Activated CD4-positive, alpha-beta T cell treated with anti-CD3 and anti-CD28 coated beads for 36 hours (primary cell): ENCODE results near the gene EPB41L2. TPM values are rescaled to one million over a fixed set of nuclear protein-coding genes. Genes with fewer than 3 reads are reported as not detected.
"Not testable (repeated sequence)": the region's sequence is repeated elsewhere in the genome, so short reads cannot be mapped to it uniquely, and the experiment has no call there.

ENCODE experiments used
- ATAC-seq: fragments of 200-7000 bp; cut with Tn5 transposase; one replicate; pipeline ENCODE4 v1.10.0; 2021; ENCODE audit warnings: mild to moderate bottlenecking, moderate library complexity
- CTCF ChIA-PET: fragments of 350-600 bp; sonication (Branson Sonifier 250); formaldehyde crosslinking; loops from one replicate; lab custom pipeline; 2021; ENCODE audit warnings: antibody characterized with exemption; lab: Charles Lee
- POLR2A ChIA-PET: fragments of 350-600 bp; sonication (Branson Sonifier 250); formaldehyde crosslinking; loops from one replicate; lab custom pipeline; 2021; ENCODE audit warnings: antibody characterized with exemption, inconsistent platforms; lab: Charles Lee
- DNase-seq: peaks from one replicate; pipeline ENCODE4 v3.0.0-alpha.2; 2020
- H3K27ac Mint-ChIP-seq: one replicate; pipeline ENCODE4 v1.8.0; 2021; ENCODE audit warnings: mixed read lengths
- H3K27me3 Mint-ChIP-seq: one replicate; pipeline ENCODE4 v1.8.0; 2021; ENCODE audit warnings: mixed read lengths
- H3K36me3 Mint-ChIP-seq: one replicate; pipeline ENCODE4 v1.8.0; 2021; ENCODE audit warnings: low read depth, mixed read lengths
- H3K4me1 Mint-ChIP-seq: one replicate; pipeline ENCODE4 v1.8.0; 2021; ENCODE audit warnings: mixed read lengths
- H3K4me3 Mint-ChIP-seq: one replicate; pipeline ENCODE4 v1.8.0; 2021; ENCODE audit warnings: mild to moderate bottlenecking, moderate library complexity, mixed read lengths
- H3K9me3 Mint-ChIP-seq: one replicate; pipeline ENCODE4 v1.8.0; 2021; ENCODE audit warnings: low read depth, mixed read lengths
- intact Hi-C, 2 experiments: fragments of 100-400 bp; cut with DNase I in 1 of 2; cut with micrococcal nuclease in 1 of 2; formaldehyde crosslinking; loops; one replicate each; pipeline versions ENCODE4 v1.14.2 to v1.15.1; 2022 to 2024; cut with DNase I, micrococcal nuclease
- total RNA-seq, 2 experiments: library from RNA; stranded (reverse); gene quantifications; one replicate each; pipeline ENCODE4 v1.2.3, GENCODE V29; 2021

Gene EPB41L2
- total RNA-seq, result 10 to 100 TPM; 33.3 to 43.4 TPM

DNA sequence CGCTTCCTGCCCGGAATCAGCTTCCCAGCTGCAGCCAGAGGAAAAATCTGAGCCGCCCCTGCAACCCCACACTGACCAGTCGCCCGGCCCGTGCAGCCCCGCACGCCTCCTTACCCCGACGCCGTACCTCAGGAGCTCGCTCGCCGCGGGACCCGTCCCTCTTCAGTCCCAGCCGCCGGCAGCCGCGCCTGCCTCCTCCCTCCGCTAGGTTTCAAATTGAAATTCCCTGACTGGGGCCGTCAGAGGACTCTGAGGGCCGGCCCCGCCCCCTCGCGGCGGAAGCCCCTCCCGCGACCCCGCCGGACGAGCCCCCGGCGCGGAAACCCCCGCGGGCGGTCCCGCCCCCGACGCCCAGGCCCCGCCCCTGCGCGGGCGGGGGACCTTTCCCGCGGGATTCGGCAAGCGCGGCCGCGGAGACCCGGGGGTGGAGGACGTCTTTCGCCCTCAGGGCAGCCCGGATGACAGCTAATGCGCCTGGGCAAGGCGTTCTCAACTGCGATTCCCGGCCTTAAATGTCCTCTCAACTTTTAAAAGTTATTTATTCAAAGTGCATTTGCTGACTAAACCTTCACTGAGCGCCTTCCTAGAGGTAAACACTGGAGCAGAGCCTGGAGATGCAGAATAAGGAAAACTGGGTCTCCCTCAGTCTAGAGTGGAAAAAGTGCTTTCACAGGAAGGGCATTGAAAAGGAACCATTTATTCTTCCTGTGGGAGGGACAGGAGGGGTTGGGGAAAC is at the start of gene EPB41L2:
EPB41L2 (minus strand) TSS at position 218 of the 736 bp plus-strand sequence. CDS start 106,760 bp downstream, outside the sequence.
- no peaks in the 10 kb centered on the region for H3K36me3 Mint-ChIP-seq
- ChIA-PET CTCF (interaction anchor here (2.3 kb wide), 1 partner anchor 178 kb away, joined by 7 read pairs; no protein-coding TSS in a partner anchor), POLR2A (interaction anchor here (0.6 kb wide), 1 partner anchor 285 kb away, joined by 5 read pairs; no protein-coding TSS in a partner anchor)
- intact Hi-C loops, result loop anchor here (2.0 to 5.0 kb wide), 3 partner anchors 74 to 568 kb away; partner anchors contain the start of gene AKAP7 (in 1 of the 2)
- peaks cover 28% of the 10 kb centered on the region for H3K4me1 Mint-ChIP-seq
- no peaks in the 10 kb centered on the region for H3K27me3 Mint-ChIP-seq
- DNase-seq (peak; percentile 86), ATAC-seq (peak; percentile 90)
- peak within 1 kb of the TSS; percentile 78 for H3K4me3 Mint-ChIP-seq
- H3K27ac Mint-ChIP-seq, result peak within 1 kb of the TSS; percentile 76
- no peaks in the 10 kb centered on the region for H3K9me3 Mint-ChIP-seq

DNA sequence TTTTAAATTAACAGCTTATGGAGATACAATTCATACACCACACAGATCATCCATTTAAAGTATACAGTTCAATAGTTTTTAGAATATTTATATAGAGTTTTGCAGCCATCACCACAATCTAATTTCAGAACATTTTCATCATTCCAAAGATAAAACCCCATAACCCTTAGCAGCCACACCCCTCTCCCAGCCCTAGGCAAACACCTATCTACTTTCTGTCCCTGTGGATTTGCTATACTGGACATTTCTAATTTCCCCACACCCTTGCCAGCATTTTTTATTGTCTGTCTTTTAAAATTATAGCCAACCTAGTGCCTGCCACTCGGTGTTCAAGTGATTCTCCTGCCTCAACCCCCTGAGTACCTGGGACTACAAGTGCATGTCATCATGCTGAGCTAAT is 49.2 kb upstream of the EPB41L2 start:
- ATAC-seq, result no peak
- H3K4me3 Mint-ChIP-seq, result no peak overlapping the region
- H3K27ac Mint-ChIP-seq, result no peak overlapping the region
- POLR2A ChIA-PET, result no interaction called here
- H3K36me3 Mint-ChIP-seq, result no peaks in the 10 kb centered on the region
- intact Hi-C loops, result loop anchor here in 1 of 2 experiments (10.0 kb wide), 1 partner anchor 787 kb away; no protein-coding TSS in a partner anchor
- DNase-seq, result no peak
- no peaks in the 10 kb centered on the region for H3K4me1 Mint-ChIP-seq
- no peaks in the 10 kb centered on the region for H3K27me3 Mint-ChIP-seq
- no peaks in the 10 kb centered on the region for H3K9me3 Mint-ChIP-seq
- CTCF ChIA-PET, result interaction anchor here (0.7 to 2.2 kb wide), 3 partner anchors 18 to 227 kb away, joined by 3 to 9 read pairs (median 4); no protein-coding TSS in a partner anchor

DNA sequence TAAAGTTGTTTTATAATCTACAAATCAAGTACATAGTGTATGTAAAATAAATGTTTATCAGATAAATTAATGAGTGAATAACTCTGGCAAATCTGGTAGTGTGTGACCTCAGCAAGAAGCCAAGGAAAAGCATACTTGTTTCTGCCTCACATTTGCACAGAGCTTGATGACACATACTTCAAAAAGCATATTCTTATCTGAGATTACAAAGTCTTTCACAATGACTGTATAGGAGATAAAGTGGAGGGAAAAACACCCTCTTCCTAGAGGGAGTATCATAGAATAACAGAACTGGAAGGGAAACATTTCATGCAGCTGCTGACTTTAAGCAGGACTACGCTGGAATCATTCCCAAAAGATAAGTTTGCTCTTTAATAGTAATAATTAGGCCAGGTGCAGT is 44.1 kb upstream of the EPB41L2 start:
- POLR2A ChIA-PET, result no interaction called here
- ATAC-seq (no peak), DNase-seq (no peak)
- Mint-ChIP-seq H3K4me3 (no peak overlapping the region), H3K4me1 (no peaks in the 10 kb centered on the region), H3K9me3 (no peaks in the 10 kb centered on the region), H3K27ac (no peak overlapping the region), H3K36me3 (no peaks in the 10 kb centered on the region), H3K27me3 (no peaks in the 10 kb centered on the region)
- intact Hi-C loops, result no loop called here
- CTCF ChIA-PET, result interaction anchor here (1.3 to 2.0 kb wide), 2 partner anchors 21 to 222 kb away, joined by 3 to 4 read pairs; no protein-coding TSS in a partner anchor

DNA sequence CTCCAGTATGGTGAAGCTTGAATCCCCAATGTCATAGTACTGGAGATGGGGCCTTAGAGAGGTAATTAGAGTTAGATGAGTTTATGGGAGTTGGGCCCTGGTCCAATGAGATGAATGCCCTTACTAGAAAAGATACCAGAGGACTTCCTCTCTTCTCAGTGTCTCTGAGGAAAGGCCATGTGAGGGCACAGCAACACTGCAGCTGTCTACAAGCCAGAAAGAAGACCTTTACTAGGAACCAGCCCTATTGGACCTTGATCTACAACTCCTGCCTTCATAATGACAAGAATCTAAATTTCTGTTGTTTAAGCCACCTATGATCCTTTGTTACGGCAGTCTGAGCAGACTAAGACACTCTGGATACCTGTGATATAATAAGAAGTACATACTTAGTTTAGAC is 40.9 kb upstream of the EPB41L2 start:
- Mint-ChIP-seq H3K4me3 (no peak overlapping the region), H3K9me3 (no peaks in the 10 kb centered on the region), H3K4me1 (no peaks in the 10 kb centered on the region), H3K36me3 (no peaks in the 10 kb centered on the region), H3K27me3 (no peaks in the 10 kb centered on the region), H3K27ac (no peak overlapping the region)
- CTCF ChIA-PET, result no interaction called here
- ATAC-seq (no peak), DNase-seq (no peak)
- intact Hi-C loops, result no loop called here
- POLR2A ChIA-PET, result no interaction called here

DNA sequence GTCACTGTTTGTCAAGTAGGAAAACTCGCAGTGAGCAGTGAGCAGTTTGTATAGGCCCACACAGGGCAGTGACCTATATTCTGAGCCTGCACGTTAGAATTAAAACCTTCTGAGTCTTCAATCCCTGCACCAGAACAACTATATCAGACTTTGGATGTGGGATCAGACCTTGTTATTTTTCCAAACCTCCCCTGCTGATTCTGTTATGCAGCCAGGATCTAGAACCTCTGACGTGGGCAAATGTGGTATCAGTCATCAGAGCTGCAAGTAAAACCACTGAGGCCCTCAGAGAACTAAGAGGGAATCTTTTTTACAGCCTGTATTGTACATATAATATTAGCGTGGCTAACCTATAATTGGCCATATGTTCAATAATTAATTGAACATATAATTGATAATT is 40.3 kb upstream of the EPB41L2 start:
- no peak for DNase-seq
- ChIA-PET POLR2A (no interaction called here), CTCF (no interaction called here)
- H3K9me3 Mint-ChIP-seq, result peaks cover 2% of the 10 kb centered on the region
- H3K4me3 Mint-ChIP-seq, result no peak overlapping the region
- no peaks in the 10 kb centered on the region for H3K36me3 Mint-ChIP-seq
- H3K27ac Mint-ChIP-seq, result no peak overlapping the region
- no peaks in the 10 kb centered on the region for H3K27me3 Mint-ChIP-seq
- intact Hi-C loops, result no loop called here
- no peak for ATAC-seq
- no peaks in the 10 kb centered on the region for H3K4me1 Mint-ChIP-seq

DNA sequence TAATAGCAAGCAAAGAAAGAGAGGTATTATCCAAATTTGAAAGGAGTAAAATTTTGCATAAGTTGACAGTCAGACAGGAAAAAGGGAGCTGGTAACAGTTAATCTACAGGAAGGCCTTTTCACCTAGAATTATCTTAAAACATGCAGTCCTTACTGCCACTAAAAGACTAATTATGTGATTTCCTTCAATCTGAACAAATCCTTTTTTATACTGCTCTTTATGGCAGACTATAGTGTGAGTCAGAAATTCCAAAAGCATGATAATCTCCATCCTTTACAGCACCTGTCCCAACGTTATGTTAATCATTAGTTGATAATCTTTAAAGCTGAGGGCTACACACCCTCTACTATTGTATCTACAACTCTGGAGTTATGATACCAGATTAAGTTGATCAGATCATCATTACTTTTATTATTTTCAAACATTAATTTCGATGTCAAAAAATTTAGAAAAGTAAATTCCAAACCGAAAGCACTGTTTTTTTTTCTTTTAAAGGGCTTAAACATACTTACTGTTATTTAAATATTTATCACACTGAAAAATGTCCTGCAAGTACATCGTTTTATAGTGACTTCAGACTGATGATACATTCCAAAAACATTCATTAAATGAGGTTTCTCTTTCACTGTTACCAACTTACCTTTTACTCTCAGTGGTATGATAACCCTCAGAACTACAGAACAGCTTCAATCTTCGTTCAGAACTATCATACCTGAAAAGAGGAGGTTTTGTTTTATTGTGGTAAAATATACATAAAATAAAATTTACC is 39.1 kb upstream of the EPB41L2 start:
- DNase-seq, result no peak
- Mint-ChIP-seq H3K4me1 (no peaks in the 10 kb centered on the region), H3K27me3 (no peaks in the 10 kb centered on the region), H3K4me3 (no peak overlapping the region), H3K36me3 (no peaks in the 10 kb centered on the region), H3K9me3 (peaks cover 2% of the 10 kb centered on the region), H3K27ac (no peak overlapping the region)
- no peak for ATAC-seq
- ChIA-PET POLR2A (no interaction called here), CTCF (interaction anchor here (0.6 kb wide), 1 partner anchor 483 kb away, joined by 4 read pairs; no protein-coding TSS in a partner anchor)
- intact Hi-C loops, result no loop called here

- Mint-ChIP-seq H3K4me1 (no peaks in the 10 kb centered on the region), H3K36me3 (no peaks in the 10 kb centered on the region), H3K27me3 (no peaks in the 10 kb centered on the region), H3K4me3 (no peak overlapping the region), H3K9me3 (peaks cover 6% of the 10 kb centered on the region), H3K27ac (no peak overlapping the region)
- POLR2A ChIA-PET, result no interaction called here
- DNase-seq (no peak), ATAC-seq (no peak)
- CTCF ChIA-PET, result no interaction called here
- intact Hi-C loops, result no loop called here
Measured at GRCh38 chr6:131096786-131097185, 33.7 kb upstream of the EPB41L2 start.

DNA sequence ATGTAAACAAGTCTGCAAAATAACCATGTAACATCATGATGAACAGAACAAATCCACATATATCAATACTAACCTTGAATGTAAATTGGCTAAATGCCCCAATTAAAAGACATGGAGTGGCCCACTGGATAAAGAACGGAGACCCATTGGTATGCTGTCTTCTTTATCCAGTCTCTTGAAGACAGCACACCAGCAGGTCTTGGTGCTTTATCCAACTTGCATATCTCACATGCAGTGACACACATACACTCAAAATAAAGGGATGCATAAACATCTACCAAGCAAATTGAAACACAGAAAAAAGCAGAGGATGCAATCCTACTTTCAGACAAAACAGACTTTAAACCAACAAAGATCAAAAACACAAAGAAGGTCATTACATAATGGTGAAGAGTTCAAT is 30.3 kb upstream of the EPB41L2 start:
- ATAC-seq (no peak), DNase-seq (no peak)
- Mint-ChIP-seq H3K9me3 (peaks cover 4% of the 10 kb centered on the region), H3K27me3 (peaks cover 2% of the 10 kb centered on the region), H3K4me3 (no peak overlapping the region), H3K36me3 (no peaks in the 10 kb centered on the region), H3K27ac (no peak overlapping the region), H3K4me1 (no peaks in the 10 kb centered on the region)
- POLR2A ChIA-PET, result no interaction called here
- CTCF ChIA-PET, result no interaction called here
- intact Hi-C loops, result no loop called here

- POLR2A ChIA-PET, H3K4me1 Mint-ChIP-seq, H3K36me3 Mint-ChIP-seq, H3K4me3 Mint-ChIP-seq, intact Hi-C loops, CTCF ChIA-PET, H3K27me3 Mint-ChIP-seq, ATAC-seq, DNase-seq, H3K27ac Mint-ChIP-seq, H3K9me3 Mint-ChIP-seq: not testable (repeated sequence)
Measured at GRCh38 chr6:131091944-131092343, 28.9 kb upstream of the EPB41L2 start.

DNA sequence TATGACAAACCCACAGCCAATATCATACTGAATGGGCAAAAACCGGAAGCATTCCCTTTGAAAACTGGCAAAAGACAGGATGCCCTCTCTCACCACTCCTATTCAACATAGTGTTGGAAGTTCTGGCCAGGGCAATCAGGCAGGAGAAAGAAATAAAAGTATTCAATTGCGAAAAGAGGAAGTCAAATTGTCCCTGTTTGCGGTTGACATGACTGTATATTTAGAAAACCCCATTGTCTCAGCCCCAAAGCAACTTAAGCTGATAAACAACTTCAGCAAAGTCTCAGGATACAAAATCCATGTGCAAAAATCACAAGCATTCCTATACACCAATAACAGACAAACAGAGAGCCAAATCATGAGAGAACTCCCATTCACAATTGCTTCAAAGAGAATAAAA is 27.3 kb upstream of the EPB41L2 start:
- H3K4me1 Mint-ChIP-seq, DNase-seq, H3K27ac Mint-ChIP-seq, H3K27me3 Mint-ChIP-seq, ATAC-seq, CTCF ChIA-PET, intact Hi-C loops, H3K36me3 Mint-ChIP-seq, POLR2A ChIA-PET, H3K4me3 Mint-ChIP-seq: not testable (repeated sequence)
- H3K9me3 Mint-ChIP-seq, result peaks cover 15% of the 10 kb centered on the region

- Mint-ChIP-seq H3K4me3 (no peak overlapping the region), H3K27ac (no peak overlapping the region), H3K36me3 (peaks cover 3% of the 10 kb centered on the region), H3K4me1 (no peaks in the 10 kb centered on the region), H3K9me3 (peaks cover 10% of the 10 kb centered on the region), H3K27me3 (peaks cover 4% of the 10 kb centered on the region)
- DNase-seq (no peak), ATAC-seq (no peak)
- intact Hi-C loops, result no loop called here
- ChIA-PET POLR2A (no interaction called here), CTCF (interaction anchor here (1.1 to 1.5 kb wide), 2 partner anchors 8 to 22 kb away, joined by 3 to 4 read pairs; no protein-coding TSS in a partner anchor)
Measured at GRCh38 chr6:131084982-131085381, 21.9 kb upstream of the EPB41L2 start.
